GM12875 (cell line): ENCODE data around the gene DPYSL5.
"Not testable (repeated sequence)": the region's sequence is repeated elsewhere in the genome, so short reads cannot be mapped to it uniquely, and the experiment has no call there.

ENCODE experiments used
- H3K4me3 ChIP-seq: one replicate; pipeline ENCODE4 v1.5.1; 2011; ENCODE audit warnings: low read depth, low read length, control low read depth
- CTCF ChIP-seq: IDR thresholded peaks from 2 replicates; pipeline ENCODE4 v1.5.1; 2011; ENCODE audit warnings: low read depth, mild to moderate bottlenecking, control low read depth, inconsistent platforms, low read length, moderate library complexity, borderline replicate concordance; ENCODE audit not compliant: insufficient read depth

Gene DPYSL5

GRCh38 chr2:26875065-26875634 lies 27.2 kb downstream of the DPYSL5 start:
- no peak for TF ChIP-seq CTCF

GRCh38 chr2:26875808-26876207 lies 27.9 kb downstream of the DPYSL5 start:
- H3K4me3 ChIP-seq = no peak overlapping the region
- no peak for TF ChIP-seq CTCF

More at GRCh38 chr2:26875065-26875634, 27.2 kb downstream of the DPYSL5 start:
- no peak overlapping the region for H3K4me3 ChIP-seq

GRCh38 chr2:26876260-26876659 lies 28.3 kb downstream of the DPYSL5 start:
- H3K4me3 ChIP-seq = no peak overlapping the region
- no peak for TF ChIP-seq CTCF

- H3K4me3 ChIP-seq = no peak overlapping the region
- no peak for TF ChIP-seq CTCF
Observed at GRCh38 chr2:26877276-26877675, 29.3 kb downstream of the DPYSL5 start.

- no peak overlapping the region for H3K4me3 ChIP-seq
- TF ChIP-seq CTCF = no peak
Observed at GRCh38 chr2:26880161-26880560, 32.2 kb downstream of the DPYSL5 start.

GRCh38 chr2:26880910-26881435 lies 33.0 kb downstream of the DPYSL5 start:
- TF ChIP-seq CTCF = no peak
- H3K4me3 ChIP-seq = no peak overlapping the region

GRCh38 chr2:26882220-26882619 lies 34.3 kb downstream of the DPYSL5 start:
- not testable (repeated sequence) for H3K4me3 ChIP-seq
